Omental fat pad (tissue), 4 donors: ENCODE measurements around the gene ABCB1. TPM values are rescaled to one million over a fixed set of nuclear protein-coding genes. Genes with fewer than 3 reads are reported as not detected.

ENCODE experiments used
- ATAC-seq: fragments of 150-250 bp; one replicate; pipeline ENCODE4 v1.9.1; 2016; ENCODE audit warnings: mild to moderate bottlenecking, moderate library complexity; ENCODE audit not compliant: low FRiP score
- DNase-seq: peaks from one replicate; pipeline ENCODE4 v3.0.0-alpha.2; 2019; ENCODE audit warnings: low spot score
- CTCF ChIP-seq, 3 donors: fragments of 450-650 bp; IDR thresholded peaks; one replicate each; pipeline ENCODE4 v1.5.1; 2016 to 2017; ENCODE audit warnings: antibody characterized with exemption in 3 of 3, mild to moderate bottlenecking in 3 of 3, moderate library complexity in 2 of 3
- total RNA-seq, 4 donors: library from RNA; depleted of rRNA; stranded (reverse); fragments of >200 nt; gene quantifications; one replicate each; pipeline ENCODE4 v1.1.0, GENCODE V29; 2016

The ABCB1 gene
- total RNA-seq, 4 donors from 2014 or later = 5.8 to 21.1 (median 11.9) TPM

DNA sequence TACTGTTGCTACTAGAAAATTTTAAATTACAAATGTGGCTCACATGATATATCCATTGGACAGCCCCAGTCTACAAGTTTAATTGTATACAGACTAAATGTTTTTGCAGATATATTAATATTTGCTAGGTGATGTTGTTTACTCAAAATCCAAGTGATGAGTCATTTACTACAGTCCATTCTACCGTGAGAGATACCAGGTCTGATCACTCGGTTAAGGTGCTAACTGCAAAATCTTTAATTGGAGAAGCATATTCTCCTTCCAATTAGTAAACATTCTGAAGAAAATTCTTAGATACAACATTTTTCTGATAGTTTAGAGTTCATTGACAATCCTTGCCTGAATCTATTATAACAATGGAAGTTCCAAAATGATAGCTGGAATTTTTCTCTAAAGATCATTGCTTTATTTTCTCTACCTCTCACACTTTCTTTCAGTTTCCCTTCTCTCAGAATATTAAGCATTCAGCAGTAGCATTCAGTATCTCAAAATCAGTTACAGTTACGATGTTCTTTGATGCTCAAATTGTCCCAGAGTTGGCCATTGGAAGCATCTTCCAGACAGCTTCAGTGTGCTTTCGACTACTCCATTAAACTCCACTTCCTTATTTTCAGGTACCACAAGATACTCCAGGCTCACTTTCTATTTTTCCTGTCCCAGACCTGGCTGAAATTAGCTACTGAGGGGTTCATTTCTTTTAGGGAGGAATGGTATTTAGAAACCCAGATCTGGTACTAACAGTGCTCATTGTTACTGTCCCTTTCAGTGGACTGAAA, 2.3 kb downstream of the ABCB1 start:
- TF ChIP-seq CTCF (IDR thresholded peaks at IDR 0.05) = no peak
- DNase-seq (no peak), ATAC-seq (no peak)

GRCh38 chr7:87596696-87597095, 4.0 kb downstream of the ABCB1 start:
- no peak for ATAC-seq
- DNase-seq = no peak
- TF ChIP-seq CTCF (IDR thresholded peaks at IDR 0.05) = no peak

GRCh38 chr7:87596136-87596535, 4.5 kb downstream of the ABCB1 start:
- TF ChIP-seq CTCF (IDR thresholded peaks at IDR 0.05) = no peak
- no peak for ATAC-seq
- DNase-seq = no peak

DNA sequence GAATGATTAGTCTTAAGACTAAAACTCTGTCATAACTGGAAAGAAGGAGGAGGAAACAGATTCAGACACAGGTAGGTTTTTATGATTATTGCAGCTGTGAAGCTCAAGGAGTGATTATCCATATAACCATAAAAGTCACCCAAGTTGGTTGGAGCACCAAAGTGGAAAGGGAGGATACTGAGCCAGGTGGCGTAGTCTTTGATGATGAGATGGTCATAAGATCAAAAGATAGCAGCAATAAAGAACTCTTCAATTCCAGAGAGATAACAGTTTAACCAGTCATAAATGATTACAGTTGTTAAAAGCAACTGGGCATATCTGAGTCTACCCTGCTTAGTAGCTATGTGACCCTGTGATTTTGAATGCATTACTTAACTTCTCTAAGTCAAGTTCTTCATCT, 8.4 kb downstream of the ABCB1 start:
- TF ChIP-seq CTCF (IDR thresholded peaks at IDR 0.05) = no peak
- ATAC-seq (no peak), DNase-seq (no peak)

GRCh38 chr7:87591211-87591610, 9.5 kb downstream of the ABCB1 start:
- no peak for TF ChIP-seq CTCF (IDR thresholded peaks at IDR 0.05)
- ATAC-seq = no peak
- no peak for DNase-seq

DNA sequence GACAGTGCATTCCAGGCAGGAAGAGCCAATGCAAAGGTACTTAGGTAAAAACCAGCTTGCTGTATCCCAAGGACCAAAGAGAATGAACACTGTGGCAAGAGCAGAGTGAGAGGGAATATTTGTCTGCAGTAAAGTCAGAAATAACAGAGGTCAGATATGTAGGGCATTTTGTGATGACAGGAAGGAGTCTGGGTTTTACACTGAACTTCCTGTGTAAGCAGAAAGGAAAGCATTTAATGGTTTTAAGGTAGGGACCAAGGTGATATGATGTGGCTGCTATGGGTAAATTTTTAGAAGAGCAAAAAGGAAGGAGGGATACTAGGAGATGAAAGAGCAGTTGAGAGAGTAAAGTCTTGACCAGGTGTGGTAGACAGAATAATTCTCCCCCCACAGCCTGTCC, 10.1 kb downstream of the ABCB1 start:
- no peak for ATAC-seq
- TF ChIP-seq CTCF (IDR thresholded peaks at IDR 0.05) = no peak
- DNase-seq = no peak

GRCh38 chr7:87589631-87590030, 11.1 kb downstream of the ABCB1 start:
- no peak for ATAC-seq
- no peak for TF ChIP-seq CTCF (IDR thresholded peaks at IDR 0.05)

More at GRCh38 chr7:87589631-87590030, 11.1 kb downstream of the ABCB1 start:
- DNase-seq = no peak
